ENCODE measurements around the gene TMEM201.

- TF ChIP-seq, protein P1, sequence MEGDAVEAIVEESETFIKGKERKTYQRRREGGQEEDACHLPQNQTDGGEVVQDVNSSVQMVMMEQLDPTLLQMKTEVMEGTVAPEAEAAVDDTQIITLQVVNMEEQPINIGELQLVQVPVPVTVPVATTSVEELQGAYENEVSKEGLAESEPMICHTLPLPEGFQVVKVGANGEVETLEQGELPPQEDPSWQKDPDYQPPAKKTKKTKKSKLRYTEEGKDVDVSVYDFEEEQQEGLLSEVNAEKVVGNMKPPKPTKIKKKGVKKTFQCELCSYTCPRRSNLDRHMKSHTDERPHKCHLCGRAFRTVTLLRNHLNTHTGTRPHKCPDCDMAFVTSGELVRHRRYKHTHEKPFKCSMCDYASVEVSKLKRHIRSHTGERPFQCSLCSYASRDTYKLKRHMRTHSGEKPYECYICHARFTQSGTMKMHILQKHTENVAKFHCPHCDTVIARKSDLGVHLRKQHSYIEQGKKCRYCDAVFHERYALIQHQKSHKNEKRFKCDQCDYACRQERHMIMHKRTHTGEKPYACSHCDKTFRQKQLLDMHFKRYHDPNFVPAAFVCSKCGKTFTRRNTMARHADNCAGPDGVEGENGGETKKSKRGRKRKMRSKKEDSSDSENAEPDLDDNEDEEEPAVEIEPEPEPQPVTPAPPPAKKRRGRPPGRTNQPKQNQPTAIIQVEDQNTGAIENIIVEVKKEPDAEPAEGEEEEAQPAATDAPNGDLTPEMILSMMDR (IDR thresholded peaks at IDR 0.05), result no peak
- TF ChIP-seq, protein P2, sequence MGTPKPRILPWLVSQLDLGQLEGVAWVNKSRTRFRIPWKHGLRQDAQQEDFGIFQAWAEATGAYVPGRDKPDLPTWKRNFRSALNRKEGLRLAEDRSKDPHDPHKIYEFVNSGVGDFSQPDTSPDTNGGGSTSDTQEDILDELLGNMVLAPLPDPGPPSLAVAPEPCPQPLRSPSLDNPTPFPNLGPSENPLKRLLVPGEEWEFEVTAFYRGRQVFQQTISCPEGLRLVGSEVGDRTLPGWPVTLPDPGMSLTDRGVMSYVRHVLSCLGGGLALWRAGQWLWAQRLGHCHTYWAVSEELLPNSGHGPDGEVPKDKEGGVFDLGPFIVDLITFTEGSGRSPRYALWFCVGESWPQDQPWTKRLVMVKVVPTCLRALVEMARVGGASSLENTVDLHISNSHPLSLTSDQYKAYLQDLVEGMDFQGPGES (IDR thresholded peaks at IDR 0.05; ENCODE audit: low read depth, low read length), result no peak
- TF ChIP-seq SMC3 (IDR thresholded peaks at IDR 0.05; ENCODE audit: low read depth, low read length) (no peak), USF2 (IDR thresholded peaks at IDR 0.05; ENCODE audit: borderline replicate concordance, low read depth, low read length) (no peak), RFX5 (IDR thresholded peaks at IDR 0.05; ENCODE audit: low read length) (no peak), POLR2AphosphoS5 (IDR thresholded peaks at IDR 0.05; ENCODE audit: low read depth, low read length) (no peak), SIN3A (IDR thresholded peaks at IDR 0.05; ENCODE audit: borderline replicate concordance, low read depth, low read length) (no peak), CHD2 (IDR thresholded peaks at IDR 0.05; ENCODE audit: low read length, partially characterized antibody) (no peak)
Measured at GRCh38 chr1:9646037-9646436, 57.3 kb downstream of the TMEM201 start.

Data from SK-N-SH (cell line).